Left ventricle myocardium inferior (tissue), 1 donor: ENCODE measurements around the gene NOM1. TPM values are rescaled to one million over a fixed set of nuclear protein-coding genes. Genes with fewer than 3 reads are reported as not detected.

Experiments used
- DNase-seq: peaks from one replicate; pipeline ENCODE4 v3.0.0-alpha.2; 2020
- H3K27ac ChIP-seq: fragments of 200-600 bp; replicated peaks from 2 replicates; pipeline ENCODE4 v1.8.0; 2021
- H3K27me3 ChIP-seq: fragments of 200-600 bp; 2 replicates; pipeline ENCODE4 v1.8.0; 2021; ENCODE audit warnings: low read depth
- H3K36me3 ChIP-seq: fragments of 200-600 bp; 2 replicates; pipeline ENCODE4 v1.8.0; 2021
- H3K4me1 ChIP-seq: fragments of 200-600 bp; 2 replicates; pipeline ENCODE4 v1.8.0; 2021
- H3K4me3 ChIP-seq: fragments of 200-600 bp; 2 replicates; pipeline ENCODE4 v1.8.0; 2021; ENCODE audit warnings: mild to moderate bottlenecking, moderate library complexity
- H3K9me3 ChIP-seq: fragments of 200-600 bp; replicated peaks from 2 replicates; pipeline ENCODE4 v1.8.0; 2021
- CTCF ChIP-seq: fragments of 200-600 bp; IDR thresholded peaks from 2 replicates; pipeline ENCODE4 v1.8.0; 2021; ENCODE audit warnings: antibody characterized with exemption, mild to moderate bottlenecking, borderline replicate concordance
- intact Hi-C: fragments of 100-400 bp; cut with micrococcal nuclease; formaldehyde crosslinking; loops from one replicate; pipeline ENCODE4 v1.11.0; 2022
- total RNA-seq: library from RNA; stranded (reverse); fragmentation: NEBNext Ultra II Directional; extraction: Animal tissue kit (Norgen Biotek cat#: 25700); gene quantifications from one replicate; pipeline ENCODE4 v1.2.1, GENCODE V29; 2021
- donor health status: DM: no; HTN: yes; CAD: no; lungs with severe emphysema.

Gene NOM1
- total RNA-seq, 1 donor from 2014 or later, result 10.5 TPM

GRCh38 chr7:157003756-157004520 is 54.4 kb downstream of the NOM1 start:
- peak overlapping the region; percentile 43 for H3K4me3 ChIP-seq
- H3K4me1 ChIP-seq, result peaks cover 58% of the 10 kb centered on the region
- H3K27ac ChIP-seq, result no peak overlapping the region
- intact Hi-C loops, result no loop called here
- no peak for DNase-seq
- no peaks in the 10 kb centered on the region for H3K36me3 ChIP-seq
- H3K27me3 ChIP-seq, result peaks cover 100% of the 10 kb centered on the region
- no peak for TF ChIP-seq CTCF
- no peaks in the 10 kb centered on the region for H3K9me3 ChIP-seq

GRCh38 chr7:157004521-157005455 is 55.3 kb downstream of the NOM1 start:
- H3K27me3 ChIP-seq, result peaks cover 99% of the 10 kb centered on the region
- no peak overlapping the region for H3K27ac ChIP-seq
- no peak for DNase-seq
- peak overlapping the region; percentile 38 for H3K4me3 ChIP-seq
- TF ChIP-seq CTCF, result no peak
- no peaks in the 10 kb centered on the region for H3K36me3 ChIP-seq
- intact Hi-C loops, result no loop called here
- H3K4me1 ChIP-seq, result peaks cover 58% of the 10 kb centered on the region
- H3K9me3 ChIP-seq, result no peaks in the 10 kb centered on the region

GRCh38 chr7:157005456-157006204 is 56.1 kb downstream of the NOM1 start:
- H3K36me3 ChIP-seq, result no peaks in the 10 kb centered on the region
- no peak for TF ChIP-seq CTCF
- no peaks in the 10 kb centered on the region for H3K9me3 ChIP-seq
- peaks cover 55% of the 10 kb centered on the region for H3K4me1 ChIP-seq
- peak overlapping the region; percentile 38 for H3K4me3 ChIP-seq
- H3K27me3 ChIP-seq, result peaks cover 98% of the 10 kb centered on the region
- no peak overlapping the region for H3K27ac ChIP-seq
- intact Hi-C loops, result no loop called here
- DNase-seq, result no peak

GRCh38 chr7:157006205-157006747 is 56.8 kb downstream of the NOM1 start:
- H3K36me3 ChIP-seq, result no peaks in the 10 kb centered on the region
- no peak overlapping the region for H3K27ac ChIP-seq
- no peaks in the 10 kb centered on the region for H3K9me3 ChIP-seq
- H3K4me1 ChIP-seq, result peaks cover 58% of the 10 kb centered on the region
- H3K4me3 ChIP-seq, result no peak overlapping the region
- no peak for DNase-seq
- TF ChIP-seq CTCF, result no peak
- intact Hi-C loops, result no loop called here
- peaks cover 98% of the 10 kb centered on the region for H3K27me3 ChIP-seq
